ELF-1 (cell line): Measurements from ENCODE around the gene NLRP8.
"Not testable (repeated sequence)": the region's sequence is repeated elsewhere in the genome, so short reads cannot be mapped to it uniquely, and the experiment has no call there.

Experiments used
- DNase-seq: peaks from one replicate; pipeline ENCODE4 v3.0.0-alpha.2; 2016; ENCODE audit warnings: low read depth, low spot score

Gene NLRP8

DNA sequence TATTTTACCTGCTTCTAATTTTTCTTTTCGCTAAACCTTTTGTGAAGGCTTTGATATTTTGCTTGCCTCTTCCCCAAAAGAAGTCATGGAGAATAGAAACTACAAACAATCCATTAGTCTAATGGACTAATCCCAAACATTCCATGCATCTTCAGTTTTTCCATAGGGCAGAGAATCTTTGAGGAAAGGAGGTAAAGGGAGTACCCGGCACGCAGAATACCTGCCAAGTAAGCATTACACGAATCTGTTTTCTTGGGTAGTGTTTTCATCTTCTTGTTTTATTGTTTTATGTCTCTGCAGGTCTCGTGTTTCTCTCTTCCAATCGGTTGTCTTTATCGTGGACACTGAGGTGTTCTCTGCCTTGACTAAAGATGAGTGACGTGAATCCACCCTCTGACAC is at the start of gene NLRP8:
TSS of gene NLRP8 (plus strand) at position 301 of the 400 bp plus-strand sequence.
- DNase-seq = no peak

DNA sequence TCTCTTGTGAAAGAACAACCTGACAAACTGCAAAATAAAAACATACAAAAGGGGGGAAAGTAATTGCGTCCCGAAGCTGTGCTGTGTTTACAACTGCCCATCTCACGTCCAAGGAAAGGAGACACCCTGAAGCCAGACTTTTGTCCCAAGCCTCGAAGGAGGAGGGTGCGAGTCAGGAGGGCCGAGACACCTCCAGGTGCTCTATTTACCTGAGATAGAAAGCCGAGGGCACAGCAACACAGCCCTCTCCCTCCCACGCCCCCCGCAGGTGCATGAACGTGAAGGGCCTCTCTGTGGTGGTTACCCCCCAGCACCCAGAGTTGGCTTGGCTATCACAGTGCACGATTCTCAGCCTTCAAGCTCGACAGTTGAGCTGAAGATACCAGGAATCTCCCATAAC is 48.7 kb upstream of the NLRP8 start:
- DNase-seq = no peak

DNA sequence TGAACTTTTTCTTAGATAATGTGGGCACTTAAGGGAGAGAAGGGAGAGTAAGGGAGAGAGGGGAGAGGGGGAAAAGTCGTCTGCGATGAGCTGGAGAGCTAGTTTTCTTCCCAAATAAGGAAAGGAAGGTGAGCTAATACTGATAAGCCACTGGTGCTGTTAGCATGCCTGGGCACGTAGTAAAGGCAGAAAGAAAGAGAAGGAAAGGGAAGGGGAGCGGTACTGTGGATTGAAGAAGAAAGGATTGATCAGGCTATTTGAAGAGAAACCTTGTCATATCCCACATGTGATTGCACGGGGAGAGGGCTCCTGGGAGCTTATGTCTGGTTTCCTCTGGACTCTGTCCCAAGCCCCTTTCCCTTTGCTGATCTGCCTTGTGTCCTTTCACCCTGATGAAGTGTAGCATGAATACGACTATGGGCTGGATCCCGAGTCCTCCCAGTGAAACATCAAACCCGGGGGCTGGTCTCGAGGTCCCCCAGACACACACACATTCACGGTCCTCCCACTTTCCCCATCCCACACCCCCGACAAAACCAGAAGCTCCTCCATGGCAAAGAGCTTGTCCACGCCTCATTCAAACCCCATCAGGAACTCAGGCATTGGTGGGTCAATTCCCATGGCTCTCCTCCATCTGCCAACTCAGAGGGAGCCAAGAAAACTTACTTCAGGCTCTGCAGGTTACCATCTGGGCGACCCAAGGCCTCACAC is 46.1 kb upstream of the NLRP8 start:
- DNase-seq = no peak

DNA sequence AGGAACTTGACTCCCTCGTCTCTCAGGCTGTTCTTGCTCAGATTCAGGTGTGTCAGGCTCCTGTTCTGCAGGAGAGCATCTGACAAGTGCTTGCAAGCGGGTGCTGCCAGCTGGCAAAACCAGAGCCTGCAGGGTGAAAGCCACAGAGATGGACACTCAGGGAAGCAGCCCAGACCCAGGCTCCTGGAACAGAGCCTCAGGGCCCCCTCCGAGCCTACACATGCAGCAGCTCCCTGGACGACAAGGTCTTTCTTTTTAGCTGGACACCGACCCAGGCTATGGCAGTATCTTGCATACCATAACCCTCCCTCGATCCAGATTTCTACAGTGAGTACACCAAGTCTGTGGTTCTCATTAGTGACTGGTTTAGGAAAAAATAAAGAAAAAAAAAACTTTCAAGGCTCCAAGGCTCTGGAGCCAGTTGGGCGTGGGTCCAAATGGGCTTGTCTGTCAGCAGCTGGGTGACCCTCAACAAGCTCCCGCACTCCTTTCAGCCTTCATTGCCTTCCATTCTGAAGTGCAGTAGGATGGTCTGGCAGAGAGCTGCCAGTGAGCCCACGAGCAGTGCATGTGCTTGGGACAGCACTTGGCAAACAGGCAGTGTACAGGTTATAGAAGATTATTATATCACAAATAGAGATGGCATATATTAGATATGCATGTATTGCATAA is 45.4 kb upstream of the NLRP8 start:
- no peak for DNase-seq

DNA sequence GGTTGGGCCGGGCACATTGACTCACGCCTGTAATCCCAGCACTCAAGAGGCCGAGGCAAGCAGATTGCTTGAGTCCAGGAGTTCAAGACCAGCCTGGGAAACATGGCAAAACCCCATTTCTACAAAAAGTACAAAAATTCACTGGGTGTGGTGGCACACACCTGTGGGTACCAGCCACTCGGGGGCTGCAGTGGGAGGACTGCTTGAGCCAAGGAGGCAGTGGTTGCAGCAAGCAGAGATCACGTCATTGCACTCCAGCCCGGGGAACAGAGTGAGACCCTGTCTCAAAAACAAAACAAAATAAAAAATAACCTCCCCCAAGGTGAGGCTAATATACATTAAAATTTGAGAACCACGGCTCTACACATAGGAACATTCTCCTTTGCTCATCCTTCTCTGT is 40.3 kb upstream of the NLRP8 start:
- no peak for DNase-seq

DNA sequence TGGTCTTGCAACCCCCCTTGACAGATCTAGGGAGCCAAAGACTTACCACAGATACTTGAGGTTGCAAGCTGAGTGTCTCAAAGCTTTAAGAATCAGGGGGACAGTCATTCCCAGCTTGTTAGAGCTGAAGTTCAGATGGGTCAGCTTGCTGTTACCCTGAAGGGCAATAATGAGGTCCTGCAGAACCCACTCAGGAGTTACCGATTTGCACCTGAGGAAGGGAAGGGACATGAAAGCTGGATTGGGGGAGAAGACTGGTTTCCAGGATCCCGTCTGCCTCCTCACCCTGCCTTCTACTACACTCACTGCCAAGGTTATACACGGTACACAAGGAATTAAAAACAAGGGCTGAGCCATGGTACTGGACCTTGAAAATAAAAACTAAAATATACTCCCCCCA is 39.9 kb upstream of the NLRP8 start:
- DNase-seq = no peak

DNA sequence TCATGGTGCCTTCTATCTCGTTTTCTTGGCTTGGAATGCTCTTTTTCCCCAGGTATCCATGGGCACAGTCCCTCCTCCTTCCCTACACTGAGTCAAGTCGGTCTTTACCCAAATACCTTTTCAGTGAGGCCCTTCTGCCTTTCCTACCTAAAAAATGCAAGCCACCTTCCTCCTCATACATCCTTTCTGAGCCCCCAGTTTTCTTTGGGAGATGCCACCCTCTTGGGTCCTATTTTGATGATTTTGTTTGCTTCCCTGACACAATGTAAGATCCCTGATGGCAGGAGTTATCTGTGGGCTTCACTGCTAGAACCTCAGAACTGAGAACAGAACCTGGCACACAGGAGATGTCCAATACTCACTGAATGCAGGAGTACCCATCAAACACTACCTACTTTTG is 37.8 kb upstream of the NLRP8 start:
- no peak for DNase-seq

DNA sequence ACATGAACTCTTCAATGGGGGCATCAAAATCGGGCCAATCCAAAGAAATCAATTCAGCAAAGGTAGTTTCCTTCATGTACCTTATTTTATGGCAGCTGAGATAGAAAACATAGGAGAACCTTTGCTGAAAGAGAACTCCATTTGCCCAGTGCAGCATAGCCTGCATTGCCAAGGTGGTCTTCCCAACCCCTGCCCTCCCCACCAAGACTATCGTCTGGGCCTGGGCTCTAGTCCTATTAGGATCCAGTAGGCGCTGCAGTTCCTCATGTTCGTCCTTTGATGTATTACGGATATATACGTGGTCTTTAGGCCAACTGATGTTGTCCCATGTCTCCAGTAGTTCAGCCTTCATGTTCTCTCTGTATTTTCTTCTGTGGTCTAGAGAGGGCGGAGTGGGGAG is 34.7 kb upstream of the NLRP8 start:
- no peak for DNase-seq

DNA sequence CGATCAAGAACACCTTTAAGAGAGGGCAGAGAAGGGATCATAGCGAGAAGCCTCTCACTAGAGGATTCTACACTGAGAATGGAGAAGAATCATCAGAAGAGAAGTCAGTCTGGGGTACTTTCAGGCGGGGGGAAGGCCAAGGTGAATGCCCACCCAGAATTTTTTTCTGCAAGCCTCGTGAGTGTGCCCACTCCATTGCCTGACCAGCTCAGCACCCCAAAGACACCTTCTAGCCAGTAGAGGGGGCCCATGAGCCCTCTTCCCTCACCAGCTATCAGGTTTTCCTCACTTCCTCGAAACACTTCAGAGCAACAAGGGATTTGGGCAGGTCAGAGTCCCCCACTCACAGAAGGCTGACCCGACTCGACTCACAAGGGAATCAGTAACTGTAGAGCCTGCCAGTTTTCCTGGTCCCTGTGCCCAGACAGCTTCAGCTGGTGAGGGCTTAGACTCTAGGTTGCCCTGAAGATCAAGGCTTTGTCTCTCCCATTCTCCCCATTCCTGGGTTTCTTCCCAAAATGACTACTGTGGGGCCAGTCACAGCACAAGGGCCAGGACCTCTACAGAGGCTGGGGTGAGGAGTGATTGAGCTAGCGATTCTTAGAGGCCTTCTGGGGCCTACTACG is 33.9 kb upstream of the NLRP8 start:
- no peak for DNase-seq

DNA sequence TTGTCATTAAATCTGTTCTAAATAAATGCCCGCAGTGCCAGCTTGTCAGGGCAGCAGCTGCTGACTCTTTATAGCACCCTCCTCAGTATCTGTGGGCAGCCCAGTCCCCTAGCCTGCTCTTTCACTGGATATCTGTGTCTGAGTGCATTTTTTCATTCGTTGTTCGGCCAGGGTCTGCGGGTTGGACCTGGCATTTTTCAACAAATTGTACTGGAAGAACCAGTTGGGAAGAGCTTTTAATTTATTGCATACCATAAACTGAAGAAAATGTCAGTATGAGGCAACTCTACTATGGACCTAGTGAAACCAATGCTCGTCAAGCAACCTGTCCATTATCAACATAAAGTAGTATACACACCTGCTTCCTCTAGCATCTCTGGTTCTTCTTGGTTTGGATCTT is 24.1 kb upstream of the NLRP8 start:
- no peak for DNase-seq

DNA sequence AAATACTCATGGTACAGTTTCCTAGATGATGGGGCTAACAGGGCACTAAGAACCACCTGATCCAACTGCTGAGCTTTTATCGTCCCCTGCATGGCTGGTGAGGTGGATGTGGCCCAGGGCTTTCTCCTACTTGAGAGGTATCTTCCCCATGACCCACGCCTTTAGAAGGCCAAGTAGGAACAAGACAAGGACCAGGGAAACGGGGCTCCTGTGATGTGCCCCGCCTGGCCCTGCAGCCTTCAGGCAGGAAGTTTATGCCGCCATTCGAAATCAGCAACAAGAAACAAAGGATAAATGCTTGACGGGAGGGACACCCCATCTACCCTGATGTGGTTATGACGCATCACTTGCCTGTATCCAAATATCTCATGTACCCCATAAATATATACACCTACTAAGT is 19.6 kb upstream of the NLRP8 start:
- no peak for DNase-seq

DNA sequence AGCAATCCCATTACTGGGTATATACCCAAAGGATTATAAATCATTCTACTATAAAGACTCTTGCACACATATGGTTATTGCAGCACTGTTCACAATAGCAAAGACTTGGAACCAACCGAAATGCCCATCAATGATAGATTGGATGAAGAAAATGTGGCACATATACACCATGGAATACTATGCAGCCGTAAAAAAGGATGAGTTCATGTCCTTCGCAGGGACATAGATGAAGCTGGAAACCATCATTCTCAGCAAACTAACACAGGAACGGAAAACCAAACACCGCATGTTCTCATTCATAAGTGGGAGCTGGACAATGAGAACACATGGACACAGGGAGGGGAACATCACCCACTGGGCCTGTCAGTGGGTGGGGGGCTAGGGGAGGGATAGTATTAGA is 18.4 kb upstream of the NLRP8 start:
- DNase-seq = not testable (repeated sequence)

DNA sequence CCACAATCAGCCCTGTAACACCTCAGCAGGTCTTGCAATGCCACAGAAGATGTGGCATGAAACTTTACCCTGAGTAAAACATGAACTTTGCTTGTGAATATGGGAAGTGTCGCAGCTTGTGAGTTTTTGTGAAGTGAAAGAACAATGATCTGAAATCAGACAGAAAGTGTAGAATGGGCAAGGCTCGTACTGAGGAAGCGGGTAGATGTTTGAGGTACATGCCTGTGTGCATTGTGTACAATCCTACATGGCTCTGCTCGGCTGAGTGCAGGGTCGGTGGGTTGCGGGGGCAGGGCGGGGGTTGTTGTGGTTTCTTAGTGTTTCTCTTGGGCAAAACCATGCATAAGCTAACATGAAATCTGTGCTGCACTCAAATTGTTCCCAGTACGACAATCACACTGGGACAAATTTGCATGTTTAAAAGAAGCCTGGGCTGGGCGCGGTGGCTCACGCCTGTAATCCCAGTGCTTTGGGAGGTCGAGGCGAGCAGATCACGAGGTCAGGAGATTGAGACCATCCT is 16.6 kb upstream of the NLRP8 start:
- DNase-seq = no peak

DNA sequence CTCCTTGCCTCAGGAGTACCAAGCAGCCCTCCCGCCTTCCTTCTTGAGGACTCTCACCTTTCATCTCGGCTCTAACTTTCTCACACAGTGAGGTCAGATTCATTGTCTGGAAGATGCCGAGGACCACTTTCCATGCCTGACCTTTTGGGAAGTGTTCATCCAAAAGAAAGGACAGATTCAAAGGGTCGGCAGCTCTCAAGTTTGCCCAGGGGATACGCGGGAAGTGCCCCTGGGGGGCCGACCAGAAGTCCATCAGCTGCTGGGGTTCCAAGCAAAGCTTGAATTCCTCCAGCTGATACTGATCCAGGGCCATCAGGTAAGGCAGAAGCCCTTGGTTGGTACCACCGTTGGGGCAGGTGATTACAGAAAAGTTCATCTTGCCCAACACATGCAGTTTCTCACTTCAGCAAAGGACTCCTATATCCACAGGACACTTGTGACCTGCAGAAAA is 15.7 kb upstream of the NLRP8 start, which contains the start of gene NLRP13:
TSS of gene NLRP13 (minus strand) at position 401 of the 451 bp plus-strand sequence. CDS start at position 376, 25 bp downstream.
- no peak for DNase-seq

DNA sequence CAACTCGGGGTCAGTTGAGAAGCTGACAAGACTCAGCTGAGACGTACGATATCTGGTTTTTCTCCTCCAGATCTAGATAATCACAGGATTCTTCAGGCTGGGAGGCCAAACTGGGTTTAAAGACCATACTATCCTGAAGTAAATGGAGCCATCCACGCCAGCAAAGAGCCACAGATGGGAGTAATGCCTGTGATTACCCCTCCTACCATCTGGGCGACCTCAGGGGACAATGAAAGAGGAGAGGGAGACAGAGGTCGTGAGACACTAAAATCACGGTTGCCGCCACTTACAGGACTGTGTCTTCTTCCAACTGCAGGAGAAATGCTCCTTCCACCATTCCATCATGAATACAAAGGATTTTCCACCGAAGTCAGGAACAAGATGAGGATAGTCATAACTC is 12.4 kb upstream of the NLRP8 start:
- no peak for DNase-seq

DNA sequence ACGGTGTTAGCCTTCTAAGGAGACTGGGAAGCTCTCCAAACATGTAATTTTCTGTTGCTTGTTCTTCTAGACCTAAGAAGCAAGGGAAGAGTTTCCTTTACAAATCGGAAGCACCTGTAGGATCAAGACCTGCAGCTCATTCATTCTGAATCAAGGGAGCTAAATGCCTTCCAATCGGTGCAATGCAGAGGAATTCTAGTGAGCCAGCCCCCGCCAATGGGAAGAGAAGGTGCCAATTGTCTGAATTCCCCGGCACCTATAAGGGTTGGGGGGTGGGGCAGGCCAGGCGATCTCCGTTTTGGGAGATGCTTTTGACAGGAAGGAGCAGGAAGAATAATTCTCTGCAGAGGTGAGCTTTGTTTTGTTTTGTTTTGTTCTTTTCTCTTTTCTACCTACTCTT is 8.4 kb upstream of the NLRP8 start:
- no peak for DNase-seq

DNA sequence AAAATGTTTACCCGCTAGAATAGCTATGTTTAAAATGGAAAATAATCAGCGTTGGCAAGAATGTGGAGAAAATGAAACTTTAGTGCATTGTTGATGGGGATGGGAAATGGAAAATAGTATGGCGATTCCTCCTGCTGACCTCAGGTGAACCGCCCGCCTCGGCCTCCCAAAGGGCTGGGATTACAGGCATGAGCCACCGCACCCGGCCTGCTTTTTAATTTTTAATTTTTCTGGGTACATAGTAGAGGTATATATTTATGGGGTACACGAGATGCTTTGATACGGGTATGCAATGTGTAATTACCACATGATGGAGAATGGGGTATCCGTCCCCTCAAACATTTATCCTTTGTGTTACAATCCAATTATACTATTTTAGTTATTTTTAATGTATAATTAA is 7.3 kb upstream of the NLRP8 start:
- no peak for DNase-seq

DNA sequence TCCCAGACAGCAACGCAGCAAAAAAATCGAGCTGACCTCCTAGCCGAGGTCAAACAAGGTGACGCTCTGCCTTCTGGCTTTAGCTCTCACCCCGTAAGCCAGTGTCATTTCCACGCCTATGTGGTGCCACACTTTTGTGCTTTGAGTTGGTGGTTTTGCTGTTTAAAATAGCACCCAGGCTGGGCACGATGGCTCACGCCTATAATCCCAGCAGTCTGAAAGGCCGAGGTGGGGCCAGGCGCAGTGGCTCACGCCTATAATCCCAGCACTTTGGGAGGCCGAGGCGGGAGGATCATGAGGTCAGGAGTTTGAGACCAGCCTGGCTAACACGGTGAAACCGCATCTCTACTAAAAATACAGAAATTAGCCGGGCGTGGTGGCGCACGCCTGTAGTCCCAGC is 2.9 kb downstream of the NLRP8 start:
- DNase-seq = not testable (repeated sequence)

DNA sequence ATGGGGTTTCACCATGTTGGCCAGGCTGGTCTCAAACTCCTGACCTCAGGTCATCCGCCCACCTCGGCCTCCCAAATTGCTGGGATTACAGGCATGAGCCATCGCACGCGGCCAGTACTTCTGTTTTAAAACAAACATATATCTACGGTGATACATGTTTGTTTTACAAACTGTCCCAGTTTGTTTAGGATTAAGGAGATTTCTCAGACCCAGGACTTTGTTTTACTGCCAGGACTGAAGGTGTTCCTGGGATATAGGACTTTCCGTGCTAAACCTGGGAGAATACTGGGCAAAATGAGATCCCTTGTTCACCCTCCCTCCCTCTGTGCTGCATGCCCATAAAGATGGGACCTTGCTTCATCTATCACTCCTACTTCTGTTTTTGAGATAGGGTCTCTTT is 8.8 kb downstream of the NLRP8 start:
- no peak for DNase-seq

DNA sequence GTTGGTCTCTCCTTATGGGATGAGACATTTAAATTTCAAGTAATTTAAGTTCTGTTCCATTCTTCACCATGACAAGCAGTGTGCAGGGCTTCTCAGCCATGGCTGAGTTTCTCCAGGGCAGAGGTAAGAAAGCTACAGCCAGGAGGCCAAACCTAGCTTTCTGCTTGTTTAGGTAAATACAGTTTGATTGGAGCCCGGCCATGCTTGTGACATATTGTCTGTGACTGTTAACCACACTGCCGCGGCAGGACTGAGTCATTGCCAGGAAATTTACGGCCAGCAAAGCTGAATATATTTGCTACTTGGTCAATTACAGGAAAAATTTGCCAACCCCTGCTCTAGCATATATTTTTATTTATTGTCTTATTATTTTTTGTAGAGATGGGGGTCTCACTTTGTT is 10.7 kb downstream of the NLRP8 start:
- DNase-seq = no peak

DNA sequence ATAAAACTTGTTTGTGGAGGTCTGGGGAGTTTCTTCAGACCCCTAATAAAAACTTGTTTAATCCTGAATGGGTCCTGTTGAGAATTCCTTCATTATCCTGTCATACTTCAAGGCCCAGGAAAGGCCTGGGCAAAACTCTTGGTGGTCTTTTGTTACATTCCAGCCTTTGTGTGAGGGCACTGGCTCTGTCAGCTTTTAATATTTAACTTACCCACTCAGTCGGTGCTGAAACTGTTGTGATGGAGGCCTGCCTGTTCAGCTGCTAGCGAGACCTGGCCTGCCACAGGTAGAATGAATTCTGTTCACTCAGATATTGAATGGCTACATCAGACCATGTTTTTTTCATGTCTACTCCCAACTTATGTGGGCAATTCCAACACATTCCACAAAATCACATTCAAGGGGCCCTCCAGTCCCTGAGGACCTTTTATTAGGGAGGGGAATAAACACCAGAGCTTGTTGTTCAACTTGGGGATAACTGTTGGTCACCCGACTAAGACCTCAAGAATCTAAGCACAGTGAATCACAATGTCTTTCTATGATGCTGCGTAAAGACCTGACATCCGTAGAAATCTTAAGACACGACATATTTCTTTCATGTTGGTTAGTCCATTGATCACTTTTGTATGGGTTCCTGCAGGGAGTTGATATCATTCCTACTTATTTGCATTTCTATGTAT is 12.5 kb downstream of the NLRP8 start:
- no peak for DNase-seq

DNA sequence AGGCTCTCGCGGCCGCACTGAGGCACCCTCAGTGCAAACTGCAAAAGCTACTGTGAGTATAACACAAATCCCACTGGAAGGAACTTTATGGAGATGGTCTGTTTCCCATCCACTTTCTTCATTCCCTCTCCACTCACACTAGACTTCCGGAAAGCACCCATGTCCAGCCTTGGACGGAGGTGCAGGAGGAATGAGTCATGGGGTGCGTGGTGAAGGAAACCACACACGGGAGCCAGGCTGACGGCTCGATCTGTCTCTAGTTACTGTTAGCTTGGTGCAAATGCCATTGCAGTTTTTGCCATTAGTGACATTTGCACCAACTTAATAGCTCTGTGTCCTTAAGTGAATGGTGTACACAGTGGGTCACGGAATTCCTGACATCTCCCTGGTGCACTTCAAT is 14.6 kb downstream of the NLRP8 start:
- no peak for DNase-seq
